Neuron (in vitro differentiated cells): Measurements from ENCODE around the gene PDLIM5.
"Not testable (repeated sequence)": the region's sequence is repeated elsewhere in the genome, so short reads cannot be mapped to it uniquely, and the experiment has no call there.

Experiments
- H2AFZ ChIP-seq: one replicate; pipeline ENCODE4 v1.6.1; 2013; ENCODE audit warnings: low read depth, mild to moderate bottlenecking, inconsistent platforms, low read length, moderate library complexity
- H3K27me3 ChIP-seq: one replicate; pipeline ENCODE4 v1.6.1; 2013; ENCODE audit warnings: low read length; ENCODE audit not compliant: insufficient read depth
- H3K36me3 ChIP-seq: one replicate; pipeline ENCODE4 v1.6.1; 2013; ENCODE audit warnings: low read length; ENCODE audit not compliant: insufficient read depth
- H3K4me1 ChIP-seq: one replicate; pipeline ENCODE4 v1.6.1; 2013; ENCODE audit warnings: low read length; ENCODE audit not compliant: insufficient read depth
- H3K4me3 ChIP-seq: 2 replicates; pipeline ENCODE4 v1.5.1; 2013; ENCODE audit warnings: mild to moderate bottlenecking, low read length, moderate library complexity
- H3K9me3 ChIP-seq: one replicate; pipeline ENCODE4 v1.6.1; 2013; ENCODE audit warnings: low read length

The PDLIM5 gene

DNA sequence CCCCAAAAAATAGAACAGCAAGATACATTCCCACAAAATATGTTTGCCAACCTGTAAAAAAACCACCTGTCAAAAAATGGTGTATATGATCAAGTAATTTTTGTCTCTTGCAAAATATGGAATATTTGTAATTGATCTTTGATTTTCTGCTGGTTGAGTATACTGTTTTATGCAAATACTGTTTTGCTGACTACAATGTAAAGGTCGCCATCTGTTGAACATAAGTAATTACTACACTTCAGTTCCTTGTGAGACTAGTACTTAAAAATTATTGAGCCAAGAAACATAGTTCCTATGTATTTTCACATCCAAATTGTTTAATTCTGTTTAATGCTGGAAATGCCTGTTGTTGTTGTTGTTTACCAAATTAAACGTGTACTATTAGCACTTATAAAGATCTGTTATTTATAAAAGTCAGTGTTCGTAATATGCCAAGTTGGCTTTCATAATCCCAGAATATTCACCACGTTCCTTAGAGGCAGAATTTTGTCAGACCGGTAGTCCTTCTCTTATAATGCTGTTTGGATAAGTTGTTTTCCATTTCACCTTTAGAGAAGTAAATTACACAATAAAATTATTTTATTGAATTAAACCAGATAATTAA, 144.2 kb downstream of the PDLIM5 start:
- Histone ChIP-seq H3K9me3 (no peaks in the 10 kb centered on the region), H3K4me3 (no peak overlapping the region), H3K27me3 (no peaks in the 10 kb centered on the region), H2AFZ (no peak overlapping the region), H3K36me3 (peaks cover 12% of the 10 kb centered on the region), H3K4me1 (no peaks in the 10 kb centered on the region)

DNA sequence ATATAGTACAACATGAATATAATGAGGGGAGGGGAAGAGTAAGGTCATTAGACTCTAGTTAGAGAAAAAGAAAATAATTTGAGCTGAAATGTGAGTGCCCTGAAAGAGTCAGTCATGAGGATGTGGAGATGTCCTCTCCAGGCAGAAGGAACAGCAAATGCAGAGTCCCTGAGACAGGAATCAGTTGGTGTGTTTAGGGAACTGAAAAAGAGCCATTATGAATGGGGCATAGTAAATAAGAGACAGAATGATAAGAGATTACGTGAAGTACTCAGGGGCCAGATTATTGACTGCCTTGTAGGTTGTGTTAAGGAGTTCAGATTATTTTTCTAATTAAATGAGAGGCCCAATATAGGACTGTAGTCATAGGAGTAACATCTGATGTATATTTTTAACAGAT, 147.0 kb downstream of the PDLIM5 start:
- Histone ChIP-seq H2AFZ (no peak overlapping the region), H3K4me3 (no peak overlapping the region), H3K36me3 (peaks cover 5% of the 10 kb centered on the region), H3K27me3 (no peaks in the 10 kb centered on the region), H3K9me3 (no peaks in the 10 kb centered on the region), H3K4me1 (no peaks in the 10 kb centered on the region)

- no peak overlapping the region for H2AFZ ChIP-seq
- no peak overlapping the region for H3K4me3 ChIP-seq
- H3K27me3 ChIP-seq = no peaks in the 10 kb centered on the region
- no peaks in the 10 kb centered on the region for H3K4me1 ChIP-seq
- H3K9me3 ChIP-seq = no peaks in the 10 kb centered on the region
- peaks cover 4% of the 10 kb centered on the region for H3K36me3 ChIP-seq
Observed at GRCh38 chr4:94603170-94603747, 151.5 kb downstream of the PDLIM5 start.

GRCh38 chr4:94605241-94605805, 153.6 kb downstream of the PDLIM5 start:
- H3K9me3 ChIP-seq = no peaks in the 10 kb centered on the region
- H2AFZ ChIP-seq = no peak overlapping the region
- H3K27me3 ChIP-seq = no peaks in the 10 kb centered on the region
- H3K4me3 ChIP-seq = no peak overlapping the region
- H3K36me3 ChIP-seq = peaks cover 2% of the 10 kb centered on the region
- H3K4me1 ChIP-seq = no peaks in the 10 kb centered on the region

GRCh38 chr4:94610145-94610544, 158.4 kb downstream of the PDLIM5 start:
- Histone ChIP-seq H3K4me3 (no peak overlapping the region), H3K9me3 (no peaks in the 10 kb centered on the region), H2AFZ (no peak overlapping the region), H3K27me3 (no peaks in the 10 kb centered on the region), H3K4me1 (no peaks in the 10 kb centered on the region), H3K36me3 (peaks cover 8% of the 10 kb centered on the region)

- Histone ChIP-seq H3K9me3 (no peaks in the 10 kb centered on the region), H2AFZ (no peak overlapping the region), H3K4me1 (no peaks in the 10 kb centered on the region), H3K36me3 (peaks cover 11% of the 10 kb centered on the region), H3K4me3 (no peak overlapping the region), H3K27me3 (no peaks in the 10 kb centered on the region)
Observed at GRCh38 chr4:94613248-94613647, 161.5 kb downstream of the PDLIM5 start.

GRCh38 chr4:94615451-94615850, 163.7 kb downstream of the PDLIM5 start:
- H3K4me1 ChIP-seq = no peaks in the 10 kb centered on the region
- no peak overlapping the region for H2AFZ ChIP-seq
- no peaks in the 10 kb centered on the region for H3K9me3 ChIP-seq
- no peaks in the 10 kb centered on the region for H3K27me3 ChIP-seq
- peaks cover 27% of the 10 kb centered on the region for H3K36me3 ChIP-seq
- H3K4me3 ChIP-seq = no peak overlapping the region

GRCh38 chr4:94621491-94622080, 169.8 kb downstream of the PDLIM5 start:
- no peak overlapping the region for H2AFZ ChIP-seq
- H3K36me3 ChIP-seq = peaks cover 25% of the 10 kb centered on the region
- peaks cover 4% of the 10 kb centered on the region for H3K4me1 ChIP-seq
- no peak overlapping the region for H3K4me3 ChIP-seq
- no peaks in the 10 kb centered on the region for H3K9me3 ChIP-seq
- no peaks in the 10 kb centered on the region for H3K27me3 ChIP-seq

- Histone ChIP-seq H3K27me3 (no peaks in the 10 kb centered on the region), H3K9me3 (no peaks in the 10 kb centered on the region), H3K4me1 (peaks cover 4% of the 10 kb centered on the region), H3K36me3 (peaks cover 20% of the 10 kb centered on the region), H2AFZ (no peak overlapping the region), H3K4me3 (no peak overlapping the region)
Observed at GRCh38 chr4:94623126-94623911, 171.6 kb downstream of the PDLIM5 start.

DNA sequence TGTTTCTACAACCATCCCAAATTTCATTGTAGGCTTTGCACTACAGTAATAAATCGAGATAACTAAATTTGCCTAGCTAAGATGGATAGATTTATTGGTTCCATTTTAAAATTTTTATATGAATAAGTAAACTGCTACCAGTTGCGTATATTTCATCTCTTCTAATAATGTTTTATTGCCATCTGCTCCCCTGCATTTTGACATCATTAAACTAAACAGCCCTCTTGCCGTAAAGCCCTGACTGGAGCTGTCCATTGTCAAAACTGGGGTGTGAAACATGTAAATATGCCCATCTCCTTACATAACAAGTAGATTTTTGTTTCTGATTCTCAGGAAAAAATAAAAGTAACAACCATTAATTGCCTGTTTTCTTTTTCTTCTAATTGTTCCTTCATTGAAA, 175.2 kb downstream of the PDLIM5 start:
- Histone ChIP-seq H3K4me1 (no peaks in the 10 kb centered on the region), H3K9me3 (no peaks in the 10 kb centered on the region), H3K36me3 (peaks cover 4% of the 10 kb centered on the region), H3K4me3 (no peak overlapping the region), H3K27me3 (no peaks in the 10 kb centered on the region), H2AFZ (no peak overlapping the region)

GRCh38 chr4:94629058-94629457, 177.3 kb downstream of the PDLIM5 start:
- H3K27me3 ChIP-seq, H3K9me3 ChIP-seq, H3K36me3 ChIP-seq, H2AFZ ChIP-seq, H3K4me1 ChIP-seq, H3K4me3 ChIP-seq: not testable (repeated sequence)

DNA sequence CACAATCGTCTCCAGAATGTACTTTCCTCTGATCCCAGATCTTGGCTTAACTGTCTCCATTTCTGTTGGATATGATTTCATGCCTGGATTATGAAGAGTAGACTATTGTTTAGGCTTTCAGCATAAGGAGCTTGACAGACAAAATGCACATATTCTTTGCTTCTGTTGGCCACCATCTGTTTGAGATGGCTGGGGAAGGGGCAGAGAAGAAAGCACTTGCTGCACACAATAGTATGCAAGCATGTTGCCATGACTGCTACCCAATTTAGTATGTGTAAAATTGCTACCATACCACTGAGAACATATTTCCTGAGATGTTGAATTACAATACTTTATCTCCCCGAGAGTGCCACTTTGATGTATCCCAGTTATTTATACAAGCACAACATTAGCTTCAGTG, 178.1 kb downstream of the PDLIM5 start:
- Histone ChIP-seq H3K9me3 (no peaks in the 10 kb centered on the region), H3K27me3 (no peaks in the 10 kb centered on the region), H3K4me1 (peaks cover 6% of the 10 kb centered on the region), H2AFZ (no peak overlapping the region), H3K4me3 (no peak overlapping the region), H3K36me3 (no peaks in the 10 kb centered on the region)

DNA sequence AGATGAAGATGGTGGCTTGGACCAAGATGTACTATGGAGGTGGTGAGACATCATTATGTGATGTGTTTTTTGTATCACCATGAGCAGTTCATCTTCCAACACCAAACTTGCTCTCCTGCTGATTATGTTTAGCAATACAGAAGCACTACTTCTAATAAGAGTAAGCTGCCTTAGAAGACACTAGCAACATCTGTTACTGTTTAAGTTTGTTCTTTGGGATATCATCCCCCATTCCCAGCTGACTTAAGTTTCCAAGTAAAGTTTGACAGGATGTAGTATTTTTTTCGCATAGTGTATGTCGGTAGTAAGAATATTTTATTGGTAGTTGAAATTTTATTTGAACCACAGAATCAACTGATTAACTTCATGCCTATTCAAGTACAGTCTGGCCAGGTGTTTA, 182.5 kb downstream of the PDLIM5 start:
- no peaks in the 10 kb centered on the region for H3K9me3 ChIP-seq
- H3K4me3 ChIP-seq = no peak overlapping the region
- peaks cover 3% of the 10 kb centered on the region for H3K36me3 ChIP-seq
- H2AFZ ChIP-seq = no peak overlapping the region
- H3K4me1 ChIP-seq = peaks cover 6% of the 10 kb centered on the region
- no peaks in the 10 kb centered on the region for H3K27me3 ChIP-seq
